ENCODE measurements around the gene YTHDF1. TPM values are rescaled to one million over a fixed set of nuclear protein-coding genes. Genes with fewer than 3 reads are reported as not detected.

The YTHDF1 gene
- total RNA-seq, 1 donor from 2014 or later = 27.1 TPM

GRCh38 chr20:63261060-63261794 lies 45.3 kb upstream of the YTHDF1 start:
- Histone ChIP-seq H3K27me3 (ENCODE audit: control insufficient read depth, insufficient read depth, low read length) (peaks cover 8% of the 10 kb centered on the region), H3K4me3 (ENCODE audit: low read depth, low read length) (no peak overlapping the region), H3K36me3 (ENCODE audit: control insufficient read depth, insufficient read depth, low read length) (no peaks in the 10 kb centered on the region)
- FAIRE-seq (no peak), DNase-seq (ENCODE audit: low read depth) (no peak)
- TF ChIP-seq, protein P1, sequence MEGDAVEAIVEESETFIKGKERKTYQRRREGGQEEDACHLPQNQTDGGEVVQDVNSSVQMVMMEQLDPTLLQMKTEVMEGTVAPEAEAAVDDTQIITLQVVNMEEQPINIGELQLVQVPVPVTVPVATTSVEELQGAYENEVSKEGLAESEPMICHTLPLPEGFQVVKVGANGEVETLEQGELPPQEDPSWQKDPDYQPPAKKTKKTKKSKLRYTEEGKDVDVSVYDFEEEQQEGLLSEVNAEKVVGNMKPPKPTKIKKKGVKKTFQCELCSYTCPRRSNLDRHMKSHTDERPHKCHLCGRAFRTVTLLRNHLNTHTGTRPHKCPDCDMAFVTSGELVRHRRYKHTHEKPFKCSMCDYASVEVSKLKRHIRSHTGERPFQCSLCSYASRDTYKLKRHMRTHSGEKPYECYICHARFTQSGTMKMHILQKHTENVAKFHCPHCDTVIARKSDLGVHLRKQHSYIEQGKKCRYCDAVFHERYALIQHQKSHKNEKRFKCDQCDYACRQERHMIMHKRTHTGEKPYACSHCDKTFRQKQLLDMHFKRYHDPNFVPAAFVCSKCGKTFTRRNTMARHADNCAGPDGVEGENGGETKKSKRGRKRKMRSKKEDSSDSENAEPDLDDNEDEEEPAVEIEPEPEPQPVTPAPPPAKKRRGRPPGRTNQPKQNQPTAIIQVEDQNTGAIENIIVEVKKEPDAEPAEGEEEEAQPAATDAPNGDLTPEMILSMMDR (IDR thresholded peaks at IDR 0.05; ENCODE audit: insufficient read depth, low read length, severe bottlenecking) = no peak

GRCh38 chr20:63260521-63260920 lies 44.6 kb upstream of the YTHDF1 start:
- H3K36me3 ChIP-seq (ENCODE audit: control insufficient read depth, insufficient read depth, low read length) = no peaks in the 10 kb centered on the region
- TF ChIP-seq, protein P1 (IDR thresholded peaks at IDR 0.05; ENCODE audit: insufficient read depth, low read length, severe bottlenecking) = no peak
- peaks cover 8% of the 10 kb centered on the region for H3K27me3 ChIP-seq (ENCODE audit: control insufficient read depth, insufficient read depth, low read length)
- FAIRE-seq (no peak), DNase-seq (ENCODE audit: low read depth) (no peak)
- no peak overlapping the region for H3K4me3 ChIP-seq (ENCODE audit: low read depth, low read length)

DNA sequence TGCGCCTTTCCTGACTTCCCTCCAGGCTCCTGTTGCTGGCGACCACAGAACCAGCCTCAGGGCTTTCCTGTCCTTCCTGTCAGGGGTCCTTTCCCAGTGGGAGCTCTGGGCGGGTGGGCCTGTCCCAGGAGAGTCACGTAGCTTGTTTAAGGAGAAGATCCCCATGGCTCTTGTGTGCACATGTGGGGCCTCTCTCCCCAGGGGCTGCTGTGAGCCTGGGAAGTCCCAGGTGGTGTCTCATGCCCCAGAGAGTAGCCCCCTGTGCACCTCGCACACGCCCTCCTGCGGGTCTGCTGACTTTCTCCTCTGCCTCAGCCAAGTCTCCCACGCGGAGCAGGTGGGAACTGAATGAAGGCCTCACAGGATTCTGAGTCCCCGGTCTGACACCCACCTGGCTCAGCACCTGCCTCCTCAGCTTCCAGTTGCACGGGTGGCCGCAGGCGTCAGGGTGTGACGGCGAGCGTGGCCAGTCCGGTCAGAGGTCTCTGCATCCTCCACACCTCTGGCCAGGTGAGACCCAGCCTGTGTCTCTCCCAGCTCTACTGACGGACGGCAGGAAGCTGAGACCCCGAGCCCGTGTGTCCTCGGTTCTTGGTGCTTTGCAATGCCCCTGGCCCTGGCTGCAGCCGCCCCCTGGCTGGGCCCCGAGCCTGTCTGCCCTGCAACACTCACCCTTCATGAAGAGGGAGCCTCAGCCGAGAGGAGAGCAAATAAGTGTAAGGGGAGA lies 44.0 kb upstream of the YTHDF1 start:
- no peak for FAIRE-seq
- peaks cover 11% of the 10 kb centered on the region for H3K27me3 ChIP-seq (ENCODE audit: control insufficient read depth, insufficient read depth, low read length)

GRCh38 chr20:63258781-63259180 lies 42.9 kb upstream of the YTHDF1 start:
- Histone ChIP-seq H3K27me3 (ENCODE audit: control insufficient read depth, insufficient read depth, low read length) (peaks cover 13% of the 10 kb centered on the region), H3K4me3 (ENCODE audit: low read depth, low read length) (no peak overlapping the region), H3K36me3 (ENCODE audit: control insufficient read depth, insufficient read depth, low read length) (no peaks in the 10 kb centered on the region)
- no peak for FAIRE-seq
- no peak for DNase-seq (ENCODE audit: low read depth)
- TF ChIP-seq, protein P1 (IDR thresholded peaks at IDR 0.05; ENCODE audit: insufficient read depth, low read length, severe bottlenecking) = no peak

More for the DNA sequence above, 44.0 kb upstream of the YTHDF1 start:
- TF ChIP-seq, protein P1 (IDR thresholded peaks at IDR 0.05; ENCODE audit: insufficient read depth, low read length, severe bottlenecking) = no peak
- no peak for DNase-seq (ENCODE audit: low read depth)
- Histone ChIP-seq H3K4me3 (ENCODE audit: low read depth, low read length) (no peak overlapping the region), H3K36me3 (ENCODE audit: control insufficient read depth, insufficient read depth, low read length) (no peaks in the 10 kb centered on the region)

GRCh38 chr20:63257629-63258028 lies 41.7 kb upstream of the YTHDF1 start:
- FAIRE-seq (peak; percentile 97), DNase-seq (ENCODE audit: low read depth) (no peak)
- Histone ChIP-seq H3K4me3 (ENCODE audit: low read depth, low read length) (no peak overlapping the region), H3K27me3 (ENCODE audit: control insufficient read depth, insufficient read depth, low read length) (peaks cover 20% of the 10 kb centered on the region), H3K36me3 (ENCODE audit: control insufficient read depth, insufficient read depth, low read length) (no peaks in the 10 kb centered on the region)
- TF ChIP-seq, protein P1 (IDR thresholded peaks at IDR 0.05; ENCODE audit: insufficient read depth, low read length, severe bottlenecking) = no peak

Measured in bronchial epithelial cell (primary cell).